Heart right ventricle (tissue), 16 donors: ENCODE measurements around the gene CARMIL1. TPM values are rescaled to one million over a fixed set of nuclear protein-coding genes. Genes with fewer than 3 reads are reported as not detected.

Source experiments
- ATAC-seq, 8 donors: fragments of 200-7000 bp; cut with Tn5 transposase; one replicate each; pipeline ENCODE4 v1.9.1; 2020; ENCODE audit warnings: mild to moderate bottlenecking in 8 of 8, moderate library complexity in 8 of 8, moderate number of reproducible peaks in 1 of 8
- DNase-seq, 2 donors: peaks; one replicate each; pipeline ENCODE4 v3.0.0-alpha.2; 2020
- H3K27ac ChIP-seq, 10 donors: fragments of 200-600 bp; sonication (generic) in 2 of 10; one replicate each; pipeline versions ENCODE4 v1.5.0 to v1.8.0; 2020 to 2022; ENCODE audit warnings: mild to moderate bottlenecking in 3 of 10
- H3K27me3 ChIP-seq, 7 donors: fragments of 200-600 bp; one replicate each; pipeline ENCODE4 v1.8.0; 2021 to 2022; ENCODE audit warnings: mild to moderate bottlenecking in 2 of 7
- H3K36me3 ChIP-seq, 9 donors: fragments of 200-600 bp; sonication (generic) in 1 of 9; one replicate each; pipeline versions ENCODE4 v1.5.0 to v1.8.0; 2020 to 2022; ENCODE audit warnings: mild to moderate bottlenecking in 2 of 9
- H3K4me1 ChIP-seq, 9 donors: fragments of 200-600 bp; sonication (generic) in 1 of 9; one replicate each; pipeline versions ENCODE4 v1.5.0 to v1.8.0; 2020 to 2022; ENCODE audit warnings: mild to moderate bottlenecking in 4 of 9
- H3K4me3 ChIP-seq, 10 donors: fragments of 200-600 bp; sonication (generic) in 2 of 10; one replicate each; pipeline versions ENCODE4 v1.5.0 to v1.8.0; 2020 to 2022; ENCODE audit warnings: mild to moderate bottlenecking in 7 of 10, moderate library complexity in 2 of 10
- H3K9me3 ChIP-seq, 11 donors: fragments of 200-600 bp in 10 of 11; sonication (generic) in 2 of 11; one replicate each; pipeline versions ENCODE4 v1.5.0 to v1.8.0; 2013 to 2022; ENCODE audit warnings: mild to moderate bottlenecking in 2 of 11, control low read depth in 1 of 11, moderate library complexity in 1 of 11
- WGBS, 2 donors: extraction: QIAGEN DNeasy Blood & Tissue Kit; methylation state at CpG; one replicate each; pipeline ENCODE4 v1.1.7; 2013; ENCODE audit warnings: inconsistent platforms in 1 of 2; 5-methylcytosine and 5-hydroxymethylcytosine counted together
- intact Hi-C, 10 donors: fragments of 100-400 bp; cut with DNase I; formaldehyde crosslinking; loops; one replicate each; pipeline versions ENCODE4 v1.11.1 to v1.14.2; 2022
- polyA plus RNA-seq, 2 donors: library from polyadenylated mRNA; stranded (reverse); fragments of 200-250 nt; gene quantifications; one replicate each; pipeline ENCODE4 v1.2.3, GENCODE V29; 2013
- total RNA-seq, 10 donors: library from RNA; stranded (reverse); fragmentation: NEBNext Ultra II Directional in 3 of 10; extraction: Animal tissue kit (Norgen Biotek cat#: 25700) in 3 of 10; gene quantifications; one replicate each; pipeline versions ENCODE4 v1.2.1 to v1.2.4, GENCODE V29; 2021 to 2023
- TF ChIP-seq, protein P1 (sequence below), 9 donors: fragments of 200-600 bp; sonication (generic) in 2 of 9; IDR thresholded peaks; one replicate each; pipeline versions ENCODE4 v1.5.0 to v1.8.0; 2021 to 2022; ENCODE audit warnings: antibody characterized with exemption in 9 of 9, mild to moderate bottlenecking in 5 of 9, moderate library complexity in 1 of 9
- donor health status: Arrhythmogenic right ventricular cardiomyopathy.
- donor health status: ischemic (EF 13 %, LVEDD 7.1; RV severe dilation, severe dysfunction).
- donor health status: healthy with polysubstance abuse.
- donor health status: DM: no; HTN: yes; CAD: no.
- donor health status: DM: no; HTN: no; CAD: no.
- donor health status: ischemic (EF 25% LVEDD 6.9; RV normal size, moderate dysfunction).
- donor health status: ischemic (EF 25% LVEDD 5.7; RV mildly dilated, moderate dysfunction).
- donor health status: healthy.
- donor health status: DM: yes; HTN: yes; CAD: no.
- donor health status: Ischemic cardiomyopathy.
- donor health status: ischemic (EF 35%, LVEDD 5.7; RV mildly dilated, moderate dysfunction).
- donor health status: nonischemic (EF 11% LVEDD 7.7; RV severe dilation, severe dysfunction).
- donor health status: DM: yes; HTN: yes; CAD: no.
- donor health status: PGD.
- donor health status: ischemic (EF 29% LVEDD 5.4; RV normal size, mild dysfunction).
- donor health status: nonischemic (EF 23%, LVEDD 6.1; RV moderate dilation, normal function).

The CARMIL1 gene
- total and polyA plus RNA-seq, 12 donors = 1.2 to 10.3 (median 4.1) TPM

DNA sequence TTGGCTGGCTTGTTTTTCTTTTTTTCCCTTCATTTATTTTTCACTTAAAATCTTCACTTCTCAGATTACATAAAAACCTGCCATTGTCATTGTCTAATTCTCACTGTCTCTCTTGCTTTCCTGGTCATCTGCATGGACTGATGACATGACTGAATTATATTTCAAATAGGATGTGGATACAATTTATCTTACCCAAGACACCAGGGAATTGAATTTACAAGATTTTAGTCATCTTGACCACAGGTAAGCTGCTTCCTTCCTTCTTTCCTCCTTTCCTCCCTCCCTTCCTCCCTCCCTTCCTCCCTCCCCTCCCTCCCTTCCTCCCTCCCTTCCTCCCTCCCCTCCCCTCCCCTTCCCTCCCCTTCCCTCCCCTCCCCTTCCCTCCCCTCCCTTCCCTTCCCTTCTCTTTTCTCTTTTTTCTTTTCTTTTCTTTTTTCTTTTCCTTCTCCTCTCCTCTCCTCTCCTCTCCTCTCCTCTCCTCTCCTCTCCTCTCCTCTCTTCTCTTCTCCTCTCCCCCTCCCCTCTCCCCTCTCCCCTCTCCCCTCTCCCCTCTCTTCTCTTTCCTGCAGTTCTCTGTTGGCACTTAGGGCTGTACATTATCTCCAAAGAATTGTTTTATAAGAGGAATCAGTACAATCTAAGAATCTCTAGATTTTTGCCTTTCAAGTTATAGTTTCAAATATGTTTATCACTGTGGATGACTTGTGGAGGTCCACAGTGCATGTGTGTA is 171.5 kb downstream of the CARMIL1 start:
- Histone ChIP-seq H3K36me3 (peaks cover 0 to 3% (median 0%) of the 10 kb centered on the region in 9 donors), H3K4me3 (peak overlapping the region in 5 of 10 donors; percentile 4 to 50 (median 16)), H3K27ac (peak overlapping the region in 2 of 10 donors; percentile 38 to 85), H3K27me3 (no peaks in the 10 kb centered on the region), H3K9me3 (peaks cover 0 to 11% (median 0%) of the 10 kb centered on the region in 11 donors), H3K4me1 (peaks cover 0 to 21% (median 0%) of the 10 kb centered on the region in 9 donors)
- intact Hi-C loops = no loop called here
- DNase-seq (no peak), ATAC-seq (no peak)
- TF ChIP-seq, protein P1, sequence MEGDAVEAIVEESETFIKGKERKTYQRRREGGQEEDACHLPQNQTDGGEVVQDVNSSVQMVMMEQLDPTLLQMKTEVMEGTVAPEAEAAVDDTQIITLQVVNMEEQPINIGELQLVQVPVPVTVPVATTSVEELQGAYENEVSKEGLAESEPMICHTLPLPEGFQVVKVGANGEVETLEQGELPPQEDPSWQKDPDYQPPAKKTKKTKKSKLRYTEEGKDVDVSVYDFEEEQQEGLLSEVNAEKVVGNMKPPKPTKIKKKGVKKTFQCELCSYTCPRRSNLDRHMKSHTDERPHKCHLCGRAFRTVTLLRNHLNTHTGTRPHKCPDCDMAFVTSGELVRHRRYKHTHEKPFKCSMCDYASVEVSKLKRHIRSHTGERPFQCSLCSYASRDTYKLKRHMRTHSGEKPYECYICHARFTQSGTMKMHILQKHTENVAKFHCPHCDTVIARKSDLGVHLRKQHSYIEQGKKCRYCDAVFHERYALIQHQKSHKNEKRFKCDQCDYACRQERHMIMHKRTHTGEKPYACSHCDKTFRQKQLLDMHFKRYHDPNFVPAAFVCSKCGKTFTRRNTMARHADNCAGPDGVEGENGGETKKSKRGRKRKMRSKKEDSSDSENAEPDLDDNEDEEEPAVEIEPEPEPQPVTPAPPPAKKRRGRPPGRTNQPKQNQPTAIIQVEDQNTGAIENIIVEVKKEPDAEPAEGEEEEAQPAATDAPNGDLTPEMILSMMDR (IDR thresholded peaks at IDR 0.05) = no peak

DNA sequence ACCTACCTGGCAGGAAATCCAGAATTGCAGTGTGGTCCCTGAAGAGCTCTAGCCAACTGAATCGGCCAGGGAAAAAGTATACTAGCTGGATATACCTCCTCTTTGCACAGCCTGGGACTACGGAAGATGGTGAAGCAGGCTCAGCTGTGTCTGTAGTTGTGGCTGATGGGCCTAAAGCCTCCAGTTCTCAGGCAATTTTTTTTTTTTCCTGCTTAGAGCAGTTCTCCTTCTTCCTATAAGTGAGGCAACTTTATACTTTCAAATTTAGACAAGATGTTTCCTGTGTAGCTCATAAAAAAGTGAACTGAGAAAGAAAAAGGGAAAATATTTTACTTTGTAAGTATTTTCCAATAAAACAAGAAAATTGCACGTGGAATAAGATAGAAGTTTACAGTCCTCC is 172.9 kb downstream of the CARMIL1 start:
- ATAC-seq (peak in 5 of 8 donors; percentile 28 to 73 (median 67)), DNase-seq (no peak)
- Histone ChIP-seq H3K36me3 (no peaks in the 10 kb centered on the region), H3K27me3 (no peaks in the 10 kb centered on the region), H3K4me1 (peaks cover 0 to 19% (median 0%) of the 10 kb centered on the region in 9 donors), H3K27ac (peak overlapping the region in 1 of 10 donors; percentile 85), H3K4me3 (peak overlapping the region in 3 of 10 donors; percentile 16 to 50 (median 19)), H3K9me3 (no peaks in the 10 kb centered on the region)
- intact Hi-C loops = no loop called here
- TF ChIP-seq, protein P1 (IDR thresholded peaks at IDR 0.05) = no peak
- WGBS, 2 donors = 76 to 86% methylated on average over 3 of the region's 3 CpGs

DNA sequence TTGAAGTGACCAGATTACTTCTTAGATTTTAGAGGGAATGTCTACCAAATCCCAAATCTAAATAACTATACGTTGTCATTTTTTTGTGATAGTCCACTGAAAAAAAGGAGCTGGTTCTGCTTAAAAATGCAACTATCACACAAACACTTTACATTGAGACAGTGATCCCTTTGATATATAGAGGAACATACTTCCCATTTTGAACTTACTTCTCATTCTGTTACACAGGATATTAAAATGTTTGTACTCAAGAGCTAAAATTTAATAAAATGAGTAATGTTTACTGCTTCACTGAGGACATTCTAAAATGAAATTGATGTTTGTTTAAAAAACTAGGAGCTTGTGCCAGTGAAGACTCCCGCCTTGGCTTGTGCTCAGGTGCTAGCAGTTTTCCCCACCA is 174.1 kb downstream of the CARMIL1 start:
- WGBS, 2 donors = 92 to 93% methylated on average over 2 of the region's 2 CpGs

DNA sequence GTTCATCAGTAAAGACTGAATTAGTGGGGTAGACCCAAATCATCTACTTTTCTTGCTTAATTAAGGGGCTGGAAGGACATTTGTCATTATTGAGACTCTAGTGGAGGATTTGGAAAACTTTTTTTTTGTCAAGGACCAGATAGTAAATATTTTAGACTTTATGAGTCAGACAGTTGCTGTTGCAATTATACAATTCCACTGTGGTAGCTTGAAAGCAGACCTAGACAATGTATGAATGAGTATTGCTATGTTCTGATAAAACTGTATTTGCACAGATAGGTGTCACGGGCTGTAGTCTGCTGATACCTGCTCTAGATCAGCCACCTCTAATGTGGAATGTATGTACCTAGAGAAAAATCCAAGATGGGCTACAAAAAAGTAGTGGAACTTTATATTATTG is 175.0 kb downstream of the CARMIL1 start:
- TF ChIP-seq, protein P1 (IDR thresholded peaks at IDR 0.05) = no peak
- ATAC-seq (no peak), DNase-seq (no peak)
- Histone ChIP-seq H3K36me3 (no peaks in the 10 kb centered on the region), H3K4me1 (peaks cover 0 to 5% (median 0%) of the 10 kb centered on the region in 9 donors), H3K9me3 (no peaks in the 10 kb centered on the region), H3K27me3 (no peaks in the 10 kb centered on the region), H3K4me3 (no peak overlapping the region), H3K27ac (no peak overlapping the region)
- 89 to 97% methylated on average over 1 of the region's 1 CpG for WGBS, 2 donors
- intact Hi-C loops = no loop called here

More for the DNA sequence above, 174.1 kb downstream of the CARMIL1 start:
- TF ChIP-seq, protein P1 (IDR thresholded peaks at IDR 0.05) = no peak
- Histone ChIP-seq H3K4me1 (peaks cover 0 to 9% (median 0%) of the 10 kb centered on the region in 9 donors), H3K4me3 (no peak overlapping the region), H3K27me3 (no peaks in the 10 kb centered on the region), H3K27ac (peak overlapping the region in 1 of 10 donors; percentile 85), H3K9me3 (no peaks in the 10 kb centered on the region), H3K36me3 (no peaks in the 10 kb centered on the region)
- intact Hi-C loops = no loop called here
- DNase-seq (no peak), ATAC-seq (no peak)
